Uterus (tissue), 4 donors: Measurements from ENCODE around the gene TRIM48. TPM values are rescaled to one million over a fixed set of nuclear protein-coding genes. Genes with fewer than 3 reads are reported as not detected.
"Not testable (repeated sequence)": the region's sequence is repeated elsewhere in the genome, so short reads cannot be mapped to it uniquely, and the experiment has no call there.

Experiments
- DNase-seq, 2 donors: peaks; one replicate each; pipeline ENCODE4 v3.0.0-alpha.2; 2019 to 2020
- H3K27ac ChIP-seq, 2 donors: fragments of 200-600 bp; sonication (generic); 1 replicate in 1 of 2; 2 replicates in 1 of 2; pipeline ENCODE4 v1.5.1; 2016 to 2018
- H3K27me3 ChIP-seq, 2 donors: fragments of 200-600 bp; sonication (generic); one replicate each; pipeline ENCODE4 v1.5.1; 2018 to 2019; ENCODE audit warnings: control low read depth in 1 of 2
- H3K36me3 ChIP-seq, 2 donors: fragments of 200-600 bp; sonication (generic); one replicate each; pipeline ENCODE4 v1.5.1; 2019; ENCODE audit warnings: control low read depth in 1 of 2
- H3K4me1 ChIP-seq, 2 donors: fragments of 200-600 bp; sonication (generic); one replicate each; pipeline ENCODE4 v1.5.1; 2018 to 2019; ENCODE audit warnings: control low read depth in 1 of 2
- H3K4me3 ChIP-seq, 2 donors: fragments of 200-600 bp; sonication (generic); 1 replicate in 1 of 2; 2 replicates in 1 of 2; pipeline ENCODE4 v1.5.1; 2018 to 2019; ENCODE audit warnings: mild to moderate bottlenecking in 1 of 2
- H3K9me3 ChIP-seq, 2 donors: fragments of 200-600 bp; sonication (generic); one replicate each; pipeline ENCODE4 v1.5.1; 2019; ENCODE audit warnings: control low read depth in 1 of 2
- POLR2A ChIP-seq, 2 donors: fragments of 450-650 bp; IDR thresholded peaks; one replicate each; pipeline ENCODE4 v1.6.1; 2016; ENCODE audit warnings: antibody characterized with exemption in 2 of 2, mild to moderate bottlenecking in 1 of 2, moderate library complexity in 1 of 2
- intact Hi-C: fragments of 100-400 bp; cut with DNase I; formaldehyde crosslinking; loops from one replicate; pipeline ENCODE4 v1.15.1; 2023; ENCODE audit warnings: low total_unique reads
- small RNA-seq: library from RNA; depleted of rRNA; stranded (forward); fragments of <200 nt; gene quantifications from one replicate; pipeline ENCODE3, GENCODE V24; 2016
- total RNA-seq, 4 donors: library from RNA; depleted of rRNA in 3 of 4; stranded (reverse); fragments of >200 nt in 3 of 4; gene quantifications; one replicate each; pipeline versions ENCODE4 v1.1.0 to v1.2.4, GENCODE V29; 2014 to 2023
- TF ChIP-seq, protein P1 (sequence below), 4 experiments: fragments of 200-600 bp in 2 of 4; fragments of 450-650 bp in 2 of 4; sonication (generic) in 2 of 4; IDR thresholded peaks; one replicate each; pipeline ENCODE4 v1.5.1; 2016 to 2019; ENCODE audit warnings: antibody characterized with exemption in 4 of 4, mild to moderate bottlenecking in 2 of 4, moderate library complexity in 1 of 4
- donor health status: DM: yes; HTN: yes; CAD: no.

The TRIM48 gene, protein sequence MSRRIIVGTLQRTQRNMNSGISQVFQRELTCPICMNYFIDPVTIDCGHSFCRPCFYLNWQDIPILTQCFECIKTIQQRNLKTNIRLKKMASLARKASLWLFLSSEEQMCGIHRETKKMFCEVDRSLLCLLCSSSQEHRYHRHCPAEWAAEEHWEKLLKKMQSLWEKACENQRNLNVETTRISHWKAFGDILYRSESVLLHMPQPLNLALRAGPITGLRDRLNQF
- not detected for total RNA-seq

GRCh38 chr11:55261855-55262254, at the start of gene TRIM48:
Gene TRIM48, plus strand, starts transcription at chr11:55262155. Its CDS starts 113 bp downstream, at chr11:55262268.
- H3K27me3 ChIP-seq, DNase-seq, H3K4me3 ChIP-seq, H3K27ac ChIP-seq, H3K36me3 ChIP-seq, H3K4me1 ChIP-seq, H3K9me3 ChIP-seq, intact Hi-C loops: not testable (repeated sequence)

DNA sequence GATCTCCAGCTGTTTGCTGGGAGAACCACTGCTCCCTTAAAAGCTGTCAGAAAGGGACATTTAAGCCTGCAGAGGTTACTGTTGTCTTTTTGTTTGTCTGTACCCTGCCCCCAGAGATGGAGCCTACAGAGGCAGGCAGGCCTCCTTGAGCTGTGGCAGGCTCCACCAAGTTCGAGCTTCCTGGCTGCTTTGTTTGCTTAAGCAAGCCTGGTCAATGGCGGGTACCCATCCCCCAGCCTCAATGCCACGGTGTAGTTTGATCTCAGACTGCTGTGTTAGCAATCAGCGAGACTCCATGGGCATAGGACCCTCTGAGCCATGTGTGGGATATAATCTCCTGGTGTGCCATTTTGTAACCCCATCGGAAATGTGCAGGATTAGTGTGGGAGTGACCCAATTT, 23.6 kb upstream of the TRIM48 start:
- H3K27me3 ChIP-seq, intact Hi-C loops, H3K4me1 ChIP-seq, H3K36me3 ChIP-seq, H3K27ac ChIP-seq, H3K9me3 ChIP-seq, H3K4me3 ChIP-seq: not testable (repeated sequence)
- peak in 1 of 2 donors; percentile 3 for DNase-seq

DNA sequence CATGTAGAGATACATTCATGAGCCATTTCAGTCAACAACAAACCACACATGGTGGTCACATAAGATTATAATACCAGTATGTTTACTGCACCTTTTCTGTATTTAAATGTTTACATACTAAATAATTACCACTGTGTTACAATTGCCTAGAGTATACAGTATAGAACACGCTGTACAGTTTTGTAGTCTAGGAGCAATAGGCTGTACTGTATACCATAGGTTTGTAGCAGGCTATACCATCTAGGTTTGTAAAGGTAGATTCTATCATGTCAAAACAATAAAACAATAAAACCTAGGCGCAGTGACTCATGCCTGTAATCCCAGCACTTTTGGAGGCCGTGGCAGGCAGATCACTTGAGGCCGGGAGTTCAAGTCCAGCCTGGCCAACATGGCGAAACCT, 1.1 kb downstream of the TRIM48 start:
- Histone ChIP-seq H3K9me3 (no peaks in the 10 kb centered on the region), H3K36me3 (no peaks in the 10 kb centered on the region), H3K4me1 (no peaks in the 10 kb centered on the region), H3K4me3 (no peak overlapping the region), H3K27ac (no peak overlapping the region), H3K27me3 (no peaks in the 10 kb centered on the region)
- TF ChIP-seq, protein P1, sequence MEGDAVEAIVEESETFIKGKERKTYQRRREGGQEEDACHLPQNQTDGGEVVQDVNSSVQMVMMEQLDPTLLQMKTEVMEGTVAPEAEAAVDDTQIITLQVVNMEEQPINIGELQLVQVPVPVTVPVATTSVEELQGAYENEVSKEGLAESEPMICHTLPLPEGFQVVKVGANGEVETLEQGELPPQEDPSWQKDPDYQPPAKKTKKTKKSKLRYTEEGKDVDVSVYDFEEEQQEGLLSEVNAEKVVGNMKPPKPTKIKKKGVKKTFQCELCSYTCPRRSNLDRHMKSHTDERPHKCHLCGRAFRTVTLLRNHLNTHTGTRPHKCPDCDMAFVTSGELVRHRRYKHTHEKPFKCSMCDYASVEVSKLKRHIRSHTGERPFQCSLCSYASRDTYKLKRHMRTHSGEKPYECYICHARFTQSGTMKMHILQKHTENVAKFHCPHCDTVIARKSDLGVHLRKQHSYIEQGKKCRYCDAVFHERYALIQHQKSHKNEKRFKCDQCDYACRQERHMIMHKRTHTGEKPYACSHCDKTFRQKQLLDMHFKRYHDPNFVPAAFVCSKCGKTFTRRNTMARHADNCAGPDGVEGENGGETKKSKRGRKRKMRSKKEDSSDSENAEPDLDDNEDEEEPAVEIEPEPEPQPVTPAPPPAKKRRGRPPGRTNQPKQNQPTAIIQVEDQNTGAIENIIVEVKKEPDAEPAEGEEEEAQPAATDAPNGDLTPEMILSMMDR (IDR thresholded peaks at IDR 0.05): no peak
- TF ChIP-seq POLR2A (IDR thresholded peaks at IDR 0.05): no peak
- intact Hi-C loops: no loop called here
- no peak for DNase-seq

Small RNAs within 50 kb of the gene (small RNA-seq; reads per million reads assigned to genes)
- gene AP005597.4: not detected

Other genes starting within 250 kb of the TRIM48 start
- not detected for gene OR4A16, start 81.0 kb downstream of the TRIM48 start, total RNA-seq
- not detected for gene OR4A15, start 105.8 kb downstream of the TRIM48 start, total RNA-seq